NCI-H748 (cell line): ENCODE results near the gene PRKCA.
"Not testable (repeated sequence)": the region's sequence is repeated elsewhere in the genome, so short reads cannot be mapped to it uniquely, and the experiment has no call there.

Experiments used
- DNase-seq: peaks from one replicate; lab custom pipeline; 2025; ENCODE audit not compliant: unreplicated experiment; lab: John Stamatoyannopoulos, UW

Gene PRKCA

DNA sequence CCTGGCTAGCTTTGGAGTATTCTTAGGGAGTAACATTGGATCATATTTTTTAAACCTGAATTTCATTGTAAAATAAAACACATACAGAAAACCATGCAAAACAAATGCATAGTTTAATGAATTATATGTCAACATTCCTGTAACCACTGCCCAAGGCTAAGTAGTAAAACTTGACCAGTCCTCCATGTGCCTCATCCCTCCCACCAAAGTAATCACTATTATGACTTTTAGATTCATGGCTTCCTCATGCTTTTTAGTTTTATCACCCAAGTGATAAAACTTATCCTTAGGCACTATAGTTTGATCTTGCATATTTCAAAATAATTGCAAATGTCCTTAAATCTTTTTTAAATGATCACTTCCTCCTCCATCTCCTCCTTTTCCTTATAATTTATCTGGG lies 20.4 kb downstream of the PRKCA start:
- DNase-seq: no peak

DNA sequence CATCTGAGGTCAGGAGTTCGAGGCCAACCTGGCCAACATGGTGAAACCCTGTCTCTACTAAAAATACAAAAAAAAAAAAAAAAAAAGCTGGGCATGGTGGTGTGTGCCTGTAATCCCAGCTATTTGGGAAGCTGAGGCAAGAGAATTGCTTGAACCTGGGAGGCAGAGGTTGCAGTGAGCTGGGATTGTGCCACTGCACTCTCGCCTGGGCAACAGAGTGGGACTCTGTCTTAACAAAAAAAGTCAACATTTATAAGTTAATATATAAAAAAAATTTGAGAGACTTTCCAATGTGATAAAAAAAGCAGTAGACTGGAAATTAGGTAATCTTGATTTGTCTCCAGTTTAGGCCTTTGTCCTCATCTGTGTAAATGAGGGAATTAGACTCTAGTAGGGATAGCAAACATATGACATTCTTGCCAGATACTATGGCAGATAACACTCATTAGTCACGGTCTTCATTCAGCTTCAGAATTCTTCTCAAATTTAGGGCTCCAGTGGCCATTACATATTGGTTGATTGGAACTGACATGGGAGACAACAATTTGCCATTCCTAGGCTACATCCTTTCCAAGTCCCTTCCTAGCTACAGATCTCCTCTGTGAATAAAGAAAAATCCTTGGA lies 22.1 kb downstream of the PRKCA start:
- DNase-seq: not testable (repeated sequence)

DNA sequence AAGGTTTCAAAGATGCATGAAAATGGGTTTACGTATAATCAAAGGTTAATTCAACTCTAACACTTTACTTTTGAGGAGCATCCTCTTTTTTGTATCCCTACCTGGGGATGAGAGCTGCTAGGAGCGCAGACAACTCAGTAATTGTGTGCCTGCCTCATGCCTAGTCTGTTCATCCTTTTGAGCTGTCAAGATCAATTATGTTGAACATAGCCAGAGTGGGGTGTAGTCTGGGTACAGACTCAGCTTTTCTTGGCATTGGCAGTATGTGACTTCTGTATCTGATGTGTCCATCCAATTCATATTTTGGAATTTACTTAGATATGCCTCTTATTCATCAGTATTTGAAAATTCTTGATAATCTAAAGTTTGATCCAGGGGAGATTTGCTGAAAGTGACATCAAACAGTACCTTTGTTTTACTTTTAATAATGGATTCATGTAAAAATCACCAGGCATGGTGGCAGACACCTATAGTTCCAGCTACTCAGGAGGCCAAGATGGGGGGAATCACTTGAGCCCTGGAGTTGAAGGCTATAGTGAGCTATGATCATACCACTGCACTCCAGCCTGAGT lies 24.1 kb downstream of the PRKCA start:
- DNase-seq: no peak

DNA sequence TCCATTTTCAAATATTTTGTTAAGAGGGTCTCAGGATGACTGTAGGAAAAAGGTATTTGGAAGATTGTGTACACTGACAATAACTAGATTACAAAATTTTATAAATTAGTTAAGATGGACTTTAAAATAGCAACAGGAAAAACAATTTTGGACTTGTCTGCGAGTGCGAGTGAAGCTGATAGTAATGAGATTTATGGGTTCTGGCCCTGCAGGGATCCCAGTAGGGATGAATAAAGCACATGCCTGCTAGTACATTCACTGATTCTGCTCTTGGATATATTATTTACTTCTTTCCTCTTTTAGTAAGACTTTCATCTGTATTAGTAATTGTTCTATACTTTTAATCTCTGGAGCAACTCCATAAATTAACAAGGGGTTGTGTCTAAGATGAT lies 28.2 kb downstream of the PRKCA start:
- DNase-seq: no peak

DNA sequence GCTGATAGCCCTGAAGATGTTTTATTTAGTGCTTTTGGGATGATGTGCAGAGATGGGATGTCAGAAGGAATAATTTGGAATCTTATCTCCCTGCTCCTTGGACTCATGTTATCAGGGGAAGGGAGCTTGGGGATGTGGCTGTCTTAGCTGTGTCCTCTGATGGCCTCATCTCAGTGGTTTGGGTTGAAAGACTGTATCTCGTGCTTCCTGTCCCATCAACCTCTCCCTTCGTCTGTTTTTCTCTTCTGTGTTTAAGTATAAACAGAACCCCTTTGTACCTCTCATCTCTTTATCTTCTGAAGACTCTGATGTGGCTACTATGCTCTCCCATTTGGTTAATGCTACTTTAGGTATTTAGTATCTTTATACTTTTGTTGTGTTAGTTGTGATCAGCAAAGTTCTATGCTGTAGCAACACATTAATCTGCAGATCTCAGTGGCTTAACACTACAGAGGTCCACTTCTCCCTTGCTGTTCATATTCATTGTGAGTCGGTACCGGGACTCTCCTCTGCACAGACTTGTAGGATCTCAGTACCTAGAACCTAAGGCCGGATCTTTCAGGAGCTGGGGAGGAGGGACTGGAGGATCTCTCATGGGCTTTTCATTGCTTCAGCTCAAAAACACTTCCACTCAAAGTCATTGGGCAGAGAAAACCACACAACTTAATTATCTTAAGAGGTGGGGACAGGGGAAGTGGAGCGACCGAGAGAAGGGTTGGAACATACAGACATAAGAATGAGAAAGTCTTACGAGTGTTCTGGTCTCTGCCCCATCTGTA lies 28.8 kb downstream of the PRKCA start:
- no peak for DNase-seq

DNA sequence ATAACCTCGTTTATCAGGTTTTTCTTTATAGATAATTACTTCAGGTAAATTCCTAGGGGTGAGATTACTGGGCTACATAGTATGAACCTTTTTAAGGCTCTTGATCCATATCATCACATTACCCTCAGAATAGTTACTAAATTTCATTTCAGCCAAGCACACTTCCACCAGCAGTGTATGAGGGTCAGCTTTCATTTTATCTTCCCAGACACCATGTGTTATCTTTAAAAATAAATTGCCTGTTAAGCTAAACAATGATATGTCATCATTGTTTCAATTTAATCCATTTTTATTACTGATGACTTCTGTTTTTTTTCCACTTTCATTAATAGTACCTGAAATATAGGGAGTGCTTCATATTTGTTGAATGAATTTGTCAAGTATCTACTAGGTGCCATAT lies 33.4 kb downstream of the PRKCA start:
- DNase-seq: no peak

DNA sequence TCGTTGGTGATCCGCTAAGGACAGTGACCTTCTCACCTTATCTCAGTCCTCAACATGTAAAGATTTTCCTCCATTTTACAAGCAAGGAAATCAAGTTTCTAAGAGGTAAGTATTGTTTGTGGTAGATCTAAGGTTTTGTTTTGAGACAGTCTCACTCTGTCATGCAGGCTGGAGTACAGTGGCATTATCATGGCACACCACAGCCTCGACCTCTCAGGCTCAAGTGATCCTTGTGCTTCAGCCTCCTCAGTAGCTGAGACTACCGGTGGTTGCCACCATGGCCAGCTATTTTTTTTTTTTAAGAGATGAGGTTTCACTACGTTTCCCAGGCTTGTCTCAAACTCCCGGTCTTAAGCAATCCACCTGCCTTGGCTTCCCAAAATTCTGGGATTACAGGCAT lies 34.9 kb downstream of the PRKCA start:
- no peak for DNase-seq

DNA sequence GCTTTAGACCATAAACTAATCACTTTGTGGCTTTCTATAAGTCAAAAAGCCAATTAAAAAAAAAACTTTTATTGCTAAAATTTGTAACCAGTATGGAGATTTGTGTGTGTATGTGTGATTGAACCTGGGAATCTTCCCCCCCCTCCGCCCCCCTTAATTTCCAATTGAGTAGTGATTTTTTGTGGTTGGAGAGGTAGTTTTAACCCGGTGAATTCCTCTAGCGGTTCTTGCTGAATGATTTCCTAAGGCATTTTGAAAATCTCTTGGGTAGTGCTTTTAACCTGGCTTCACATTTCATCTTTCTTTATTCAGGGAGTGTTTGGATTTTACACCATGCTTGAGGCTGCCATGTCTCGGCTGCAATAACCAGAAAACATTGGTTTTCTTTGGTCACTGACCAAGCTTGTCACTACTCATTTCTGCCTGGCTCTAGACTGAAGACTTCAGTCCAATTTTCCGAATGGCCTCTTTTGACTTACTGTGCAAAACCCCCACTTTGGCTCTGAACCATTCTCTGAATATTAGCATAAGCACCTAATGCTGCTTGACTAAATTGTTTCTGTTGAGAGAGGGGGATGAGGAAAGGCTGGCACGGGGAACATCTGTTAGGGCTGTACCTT lies 35.6 kb downstream of the PRKCA start:
- DNase-seq: no peak

DNA sequence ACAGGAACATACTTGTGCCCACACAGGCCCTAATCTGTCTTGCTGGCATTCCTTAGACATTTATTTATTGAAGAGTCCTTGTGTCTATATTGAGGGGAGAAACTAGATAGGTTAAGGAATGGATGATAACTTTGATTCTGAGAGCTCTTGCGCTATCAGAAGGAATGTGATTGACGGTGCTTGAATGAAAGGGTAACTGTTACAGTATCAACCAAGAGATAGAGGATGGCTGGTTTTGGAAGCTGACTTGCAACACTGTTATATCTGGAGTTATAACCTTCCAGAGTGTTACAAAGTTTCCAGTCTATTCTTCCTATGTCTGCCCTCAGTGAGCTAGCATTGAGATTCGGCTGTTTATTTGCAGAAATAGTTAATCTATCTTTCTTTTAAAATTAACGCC lies 36.5 kb downstream of the PRKCA start:
- no peak for DNase-seq

DNA sequence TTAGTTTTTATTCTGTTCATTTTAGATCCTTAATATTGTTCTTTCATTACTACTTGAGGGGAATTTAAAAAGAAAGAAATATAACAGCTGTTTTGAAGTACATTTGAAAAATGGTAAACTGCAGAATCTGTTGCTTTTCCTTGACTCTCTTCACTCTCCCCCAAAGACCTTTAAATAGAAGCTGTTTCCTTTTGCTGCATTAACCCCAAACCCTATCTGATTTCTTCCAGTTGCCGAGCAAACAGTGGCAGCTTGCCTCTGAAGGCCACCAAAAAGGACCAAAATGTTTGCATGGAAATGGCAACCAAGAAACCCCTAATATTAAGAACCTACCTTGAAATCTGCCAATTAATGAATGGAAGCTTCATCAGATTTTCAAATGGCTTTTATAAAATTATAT lies 37.1 kb downstream of the PRKCA start:
- DNase-seq: no peak

DNA sequence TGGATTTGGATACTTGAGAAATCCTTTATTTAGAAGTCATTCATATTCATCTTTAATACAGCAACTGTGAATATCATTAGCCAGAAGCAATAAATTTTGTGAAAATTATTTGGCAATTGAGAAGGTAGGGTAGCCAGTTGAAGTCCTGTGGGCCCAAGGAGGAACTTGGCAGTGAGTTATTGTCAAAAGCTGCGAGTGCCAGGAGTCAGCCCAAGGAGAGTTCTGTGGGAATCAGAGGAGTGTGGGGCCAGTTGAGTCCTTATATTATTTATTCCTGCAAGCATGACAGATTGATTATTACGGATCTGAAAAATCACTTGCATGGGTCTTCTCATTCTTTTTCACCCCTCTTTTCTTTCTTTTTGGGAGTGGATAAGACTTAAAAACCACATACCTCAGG lies 38.3 kb downstream of the PRKCA start:
- DNase-seq: no peak

DNA sequence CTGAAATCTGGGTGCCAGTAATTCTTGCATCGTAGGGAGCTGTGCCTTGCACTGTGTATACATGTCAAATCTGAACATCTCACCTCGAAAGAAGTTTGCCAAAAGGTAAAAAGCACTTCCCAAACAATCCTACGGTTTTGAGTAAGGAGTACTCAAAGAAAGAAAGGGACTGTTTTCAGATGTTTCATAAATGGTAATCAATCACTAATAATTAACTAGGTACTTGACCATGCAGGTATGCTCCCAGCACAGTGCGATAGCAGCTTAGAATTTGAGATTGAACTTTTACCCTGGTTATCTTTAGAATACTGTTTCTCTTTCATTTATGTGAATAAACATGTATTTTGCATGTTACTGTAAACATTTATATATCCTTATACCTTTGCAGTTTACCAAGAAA lies 39.0 kb downstream of the PRKCA start:
- no peak for DNase-seq

DNA sequence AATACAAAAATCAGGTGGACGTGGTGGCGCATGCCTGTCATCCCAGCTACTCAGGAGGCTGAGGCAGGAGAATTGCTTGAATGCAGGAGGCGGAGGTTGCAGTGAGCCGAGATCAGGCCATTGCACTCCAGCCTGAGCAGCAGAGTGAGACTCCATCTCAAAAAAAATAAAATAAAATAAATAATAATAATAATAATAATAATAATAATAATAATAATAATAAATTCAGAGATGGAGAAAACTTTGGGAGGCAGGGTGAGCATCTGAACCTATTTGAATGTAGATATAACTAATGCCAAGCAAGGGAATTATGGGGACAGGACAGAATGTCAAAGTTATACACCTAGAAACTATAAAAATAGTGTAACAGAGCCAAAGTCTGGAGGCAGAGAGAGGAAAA lies 39.9 kb downstream of the PRKCA start:
- not testable (repeated sequence) for DNase-seq

DNA sequence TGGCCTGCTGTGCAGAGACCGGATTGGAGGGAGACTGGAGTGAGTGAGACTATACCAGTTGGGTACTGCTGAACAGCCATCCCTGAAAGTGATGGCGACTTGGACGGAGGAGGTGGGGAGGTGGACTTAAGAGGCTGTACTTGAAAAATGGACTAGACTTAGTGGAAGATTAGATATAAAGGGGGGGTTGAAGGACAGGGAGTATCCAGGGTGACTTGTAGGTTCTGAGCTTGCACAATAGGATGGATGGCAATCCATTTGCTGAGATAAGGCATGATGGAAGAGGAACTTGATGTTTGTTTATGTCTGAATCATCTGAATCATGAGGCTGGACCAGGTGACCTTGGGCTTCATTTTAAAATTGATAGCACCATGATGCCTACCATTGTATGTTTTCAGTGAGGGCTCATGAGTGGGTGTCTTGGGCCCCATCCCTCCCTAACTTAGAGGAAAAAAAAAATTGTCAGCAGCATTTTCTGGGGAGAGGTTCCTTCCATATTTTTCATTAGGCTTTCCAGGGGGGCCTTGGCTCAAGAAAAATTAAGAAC lies 41.2 kb downstream of the PRKCA start:
- DNase-seq: no peak

DNA sequence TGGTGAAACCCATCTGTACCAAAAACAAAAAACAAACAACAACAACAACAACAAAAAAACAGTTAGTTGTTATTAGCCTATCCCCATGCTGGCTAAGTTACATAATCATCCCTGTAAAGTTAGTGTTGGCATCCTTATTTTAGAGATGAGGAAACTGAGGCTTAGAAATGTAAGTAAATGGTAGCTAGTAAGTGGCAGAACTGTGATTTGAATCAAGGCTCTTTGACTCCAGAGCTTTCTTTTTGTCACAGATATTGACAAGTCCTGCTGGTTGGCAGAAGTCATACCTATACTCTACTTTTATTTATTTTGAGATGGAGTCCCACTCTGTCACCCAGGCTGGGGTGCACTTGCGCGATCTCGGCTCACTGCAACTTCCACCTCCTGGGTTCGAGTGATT lies 42.1 kb downstream of the PRKCA start:
- DNase-seq: no peak

DNA sequence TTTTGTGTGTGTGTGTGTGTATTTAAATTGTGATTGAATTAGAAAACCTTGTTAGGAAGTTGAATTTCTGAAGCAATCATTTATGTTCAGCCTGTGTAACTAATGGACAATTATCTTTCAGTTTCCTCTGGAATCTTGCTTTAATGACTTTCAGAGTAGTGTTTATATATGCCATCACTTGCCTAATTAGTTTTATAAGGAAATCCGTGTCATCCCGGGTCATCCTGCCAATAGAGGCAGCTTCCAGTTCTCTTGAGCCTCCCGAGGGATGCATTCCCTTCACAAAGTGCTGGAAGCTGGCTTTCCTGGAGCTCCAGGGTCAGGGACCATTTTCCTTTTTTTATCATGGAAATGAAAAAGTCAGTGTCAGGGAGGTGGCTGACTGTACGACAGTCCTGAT lies 42.9 kb downstream of the PRKCA start:
- DNase-seq: no peak

DNA sequence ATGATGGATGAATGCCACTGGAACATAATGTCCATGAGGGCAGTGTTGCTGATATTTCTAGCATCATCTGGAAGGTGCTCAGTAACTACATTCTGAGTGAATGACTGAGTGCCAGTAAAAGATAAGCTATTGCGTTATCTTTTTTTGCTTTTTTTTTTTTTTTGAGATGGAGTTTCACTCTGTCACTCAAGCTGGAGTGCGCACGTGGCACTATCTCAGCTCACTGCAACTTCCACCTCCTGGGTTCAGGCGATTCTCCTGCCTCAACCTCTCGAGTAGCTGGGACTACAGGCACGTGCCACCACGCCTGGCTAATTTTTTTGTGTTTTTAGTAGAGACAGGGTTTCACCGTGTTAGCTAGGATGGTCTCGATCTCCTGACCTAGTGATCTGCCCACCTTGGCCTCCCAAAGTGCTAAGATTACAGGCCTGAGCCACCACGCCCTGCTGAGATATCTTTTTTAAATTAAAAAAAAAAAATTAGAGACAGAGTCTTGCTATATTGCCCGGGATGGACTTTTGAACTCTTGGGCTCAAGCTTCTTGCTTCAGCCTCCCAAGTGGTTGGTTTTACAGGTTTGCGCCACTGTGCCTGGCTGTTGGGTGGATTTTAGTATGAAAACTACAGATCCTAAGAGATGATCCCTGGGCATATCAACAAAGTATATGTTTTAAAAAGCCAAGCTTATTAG lies 43.7 kb downstream of the PRKCA start:
- DNase-seq: not testable (repeated sequence)

DNA sequence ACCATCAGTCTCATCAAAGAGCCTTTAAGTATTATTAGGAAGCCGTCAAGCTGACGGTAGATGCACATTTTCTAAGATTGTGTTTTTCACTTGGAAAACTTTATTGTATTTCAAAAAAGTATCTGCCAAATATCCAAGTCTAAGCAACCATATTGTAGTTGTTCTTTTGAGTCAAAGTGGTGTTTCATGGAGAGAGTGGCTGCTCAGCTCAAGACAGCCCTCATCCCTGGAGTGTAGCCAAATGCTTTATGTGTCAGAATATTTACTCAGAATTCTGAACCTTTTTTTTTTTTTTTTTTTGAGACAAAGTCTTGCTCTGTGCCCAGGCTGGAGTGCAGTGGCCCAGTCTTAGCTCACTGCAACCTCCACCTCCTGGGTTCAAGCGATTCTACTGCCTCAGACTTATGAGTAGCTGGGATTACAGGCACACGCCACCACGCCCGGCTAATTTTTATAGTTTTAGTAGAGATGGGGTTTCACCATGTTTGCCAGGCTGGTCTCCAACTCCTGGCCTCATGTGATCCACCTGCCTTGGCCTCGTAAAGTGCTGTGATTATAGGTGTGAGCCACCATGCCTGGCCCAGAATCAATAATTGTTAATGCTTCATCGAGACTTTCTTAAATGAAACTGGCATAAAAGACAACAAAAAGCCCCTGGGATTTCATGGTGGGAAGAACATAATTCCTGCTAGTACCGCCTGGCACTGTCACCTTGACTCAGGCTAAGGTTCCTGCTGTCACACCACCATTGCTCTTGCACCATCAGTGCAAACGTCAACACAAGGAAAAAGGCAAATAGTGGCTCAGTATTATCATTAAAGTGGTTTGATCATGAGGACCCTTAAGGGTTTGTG lies 45.5 kb downstream of the PRKCA start:
- DNase-seq: no peak

DNA sequence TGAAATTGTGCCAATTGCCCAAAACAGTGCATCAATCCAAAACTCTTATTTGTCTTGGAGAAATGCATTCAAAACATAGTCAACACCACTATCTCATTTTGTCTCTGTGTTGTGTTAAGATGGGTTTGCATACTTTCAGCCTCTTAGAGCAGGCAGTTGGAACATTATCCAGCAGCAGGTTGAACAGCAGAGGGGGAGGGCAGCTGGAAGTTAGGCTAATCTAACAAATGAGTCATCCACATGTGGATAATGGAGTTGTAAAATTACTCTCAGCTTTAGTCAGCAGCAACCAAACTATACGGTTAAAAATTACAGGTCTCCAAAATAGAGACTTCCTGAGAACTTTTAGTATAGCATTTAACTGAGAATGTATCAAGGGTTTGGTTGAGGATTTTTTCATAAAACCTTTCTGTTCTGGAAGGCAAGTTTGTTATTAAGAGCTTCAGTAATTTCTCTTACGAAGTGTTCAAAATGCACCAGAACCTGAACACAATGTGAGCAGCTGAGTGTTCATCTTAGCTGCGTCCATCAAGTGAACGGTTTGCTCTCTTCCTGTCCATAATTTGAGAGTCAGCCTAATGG lies 46.3 kb downstream of the PRKCA start:
- DNase-seq: no peak
